ENCODE measurements around the gene LRIG2. TPM values are rescaled to one million over a fixed set of nuclear protein-coding genes. Genes with fewer than 3 reads are reported as not detected.

Gene LRIG2
- total RNA-seq, 6 experiments from 2014 or later: 3.4 to 7.2 (median 5.0) TPM

- Histone ChIP-seq H3K27me3 (no peaks in the 10 kb centered on the region), H3K36me3 (peaks cover 0 to 30% (median 15%) of the 10 kb centered on the region in 4 donors), H3K4me3 (no peak overlapping the region), H3K4me1 (peaks cover 0 to 27% (median 0%) of the 10 kb centered on the region in 4 donors), H3K9me3 (no peaks in the 10 kb centered on the region), H3K27ac (peak overlapping the region in 1 of 3 donors; percentile 26)
- ATAC-seq (peak in 3 of 4 donors; percentile 43 to 75 (median 70)), DNase-seq (no peak)
- intact Hi-C loops (cut with DNase I): no loop called here
- 67% methylated on average over 3 of the region's 3 CpGs for WGBS (ENCODE audit: insufficient coverage, low coverage, low lambda C conversion rate, missing lambda C conversion rate)
- no peak for TF ChIP-seq CTCF (IDR thresholded peaks at IDR 0.05)
- TF ChIP-seq POLR2A (IDR thresholded peaks at IDR 0.05): no peak
Observed at GRCh38 chr1:113125517-113125916, 52.5 kb downstream of the LRIG2 start.

- intact Hi-C loops (cut with DNase I): no loop called here
- peaks cover 0 to 27% (median 0%) of the 10 kb centered on the region in 4 donors for H3K4me1 ChIP-seq
- no peaks in the 10 kb centered on the region for H3K27me3 ChIP-seq
- peaks cover 0 to 23% (median 13%) of the 10 kb centered on the region in 4 donors for H3K36me3 ChIP-seq
- H3K9me3 ChIP-seq: no peaks in the 10 kb centered on the region
- TF ChIP-seq POLR2A (IDR thresholded peaks at IDR 0.05) (no peak), CTCF (IDR thresholded peaks at IDR 0.05) (no peak)
- WGBS (ENCODE audit: insufficient coverage, low coverage, low lambda C conversion rate, missing lambda C conversion rate): 88% methylated on average over 2 of the region's 2 CpGs
- H3K4me3 ChIP-seq: no peak overlapping the region
- no peak for DNase-seq
- H3K27ac ChIP-seq: peak overlapping the region in 1 of 3 donors; percentile 26
- peak; percentile 48 to 90 (median 61) for ATAC-seq
Observed at GRCh38 chr1:113126207-113126606, 53.2 kb downstream of the LRIG2 start.

GRCh38 chr1:113128116-113128515 lies 55.1 kb downstream of the LRIG2 start:
- no peak for TF ChIP-seq CTCF (IDR thresholded peaks at IDR 0.05)
- TF ChIP-seq POLR2A (IDR thresholded peaks at IDR 0.05): no peak
- Histone ChIP-seq H3K4me3 (no peak overlapping the region), H3K27ac (no peak overlapping the region), H3K36me3 (peaks cover 0 to 12% (median 6%) of the 10 kb centered on the region in 4 donors), H3K27me3 (no peaks in the 10 kb centered on the region), H3K4me1 (peaks cover 0 to 27% (median 0%) of the 10 kb centered on the region in 4 donors), H3K9me3 (no peaks in the 10 kb centered on the region)
- DNase-seq (no peak), ATAC-seq (no peak)
- intact Hi-C loops (cut with DNase I): no loop called here
- 58% methylated on average over 2 of the region's 2 CpGs for WGBS (ENCODE audit: insufficient coverage, low coverage, low lambda C conversion rate, missing lambda C conversion rate)

DNA sequence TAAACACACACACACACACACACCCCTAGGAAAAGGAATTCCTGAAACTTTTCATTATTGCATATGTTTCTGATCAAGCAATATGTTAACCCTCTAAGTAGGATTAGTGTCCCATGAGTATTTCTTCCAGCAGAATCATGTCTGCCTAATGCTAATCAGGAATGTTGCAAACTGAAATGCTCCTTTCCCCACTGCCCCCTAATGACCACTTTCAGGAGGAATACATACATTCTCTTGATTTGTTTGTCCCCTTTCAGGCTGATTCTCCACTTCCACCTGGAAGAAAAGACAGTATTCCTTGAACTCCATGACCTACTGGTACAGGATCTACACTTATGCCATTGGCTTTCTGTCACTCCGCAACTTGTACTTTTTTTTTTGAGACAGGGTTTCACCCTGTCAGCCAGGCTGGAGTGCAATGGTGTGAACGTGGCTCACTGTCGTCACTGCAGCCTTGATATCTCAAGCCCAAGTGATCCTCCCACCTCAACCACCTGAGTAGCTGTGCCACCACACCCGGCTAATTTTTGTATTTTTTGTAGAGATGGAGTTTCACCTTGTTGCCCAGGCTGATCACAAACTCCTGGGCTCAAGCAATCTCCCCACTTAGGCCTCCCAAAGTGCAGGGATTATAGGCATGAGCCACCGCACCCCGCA lies 56.7 kb downstream of the LRIG2 start:
- DNase-seq (no peak), ATAC-seq (no peak)
- Histone ChIP-seq H3K27ac (no peak overlapping the region), H3K36me3 (peaks cover 0 to 3% (median 0%) of the 10 kb centered on the region in 4 donors), H3K4me3 (no peak overlapping the region), H3K27me3 (no peaks in the 10 kb centered on the region), H3K4me1 (peaks cover 0 to 20% (median 0%) of the 10 kb centered on the region in 4 donors), H3K9me3 (no peaks in the 10 kb centered on the region)
- 95% methylated on average over 3 of the region's 6 CpGs for WGBS (ENCODE audit: insufficient coverage, low coverage, low lambda C conversion rate, missing lambda C conversion rate)
- intact Hi-C loops (cut with DNase I): no loop called here
- TF ChIP-seq CTCF (IDR thresholded peaks at IDR 0.05) (no peak), POLR2A (IDR thresholded peaks at IDR 0.05) (no peak)

All from right lobe of liver (tissue), 6 donors.